Measurements from ENCODE around the gene COL6A2.

The COL6A2 gene

DNA sequence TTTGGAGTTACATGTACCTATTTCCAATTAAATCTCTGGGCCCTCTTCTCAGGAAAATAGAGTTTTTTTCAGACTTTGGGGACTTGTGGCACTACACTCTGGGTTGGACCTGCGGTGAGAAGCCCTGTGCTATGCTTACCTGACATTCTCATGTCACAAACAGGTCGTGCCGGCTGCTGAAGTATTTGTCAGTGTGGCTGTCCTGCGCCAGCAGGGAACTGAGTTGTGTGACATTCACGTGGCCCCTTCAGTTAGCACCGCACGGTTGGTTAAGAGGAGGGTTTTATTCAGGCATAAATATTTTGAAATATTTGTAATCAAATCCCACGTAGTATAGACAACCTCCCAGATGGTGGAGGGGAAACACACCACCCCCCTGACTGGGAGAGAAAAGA is 6.3 kb upstream of the COL6A2 start:
- DNase-seq (ENCODE audit: low spot score) = no peak
- H3K27ac ChIP-seq = peak overlapping the region; percentile 84 to 99
- TF ChIP-seq, protein P1, sequence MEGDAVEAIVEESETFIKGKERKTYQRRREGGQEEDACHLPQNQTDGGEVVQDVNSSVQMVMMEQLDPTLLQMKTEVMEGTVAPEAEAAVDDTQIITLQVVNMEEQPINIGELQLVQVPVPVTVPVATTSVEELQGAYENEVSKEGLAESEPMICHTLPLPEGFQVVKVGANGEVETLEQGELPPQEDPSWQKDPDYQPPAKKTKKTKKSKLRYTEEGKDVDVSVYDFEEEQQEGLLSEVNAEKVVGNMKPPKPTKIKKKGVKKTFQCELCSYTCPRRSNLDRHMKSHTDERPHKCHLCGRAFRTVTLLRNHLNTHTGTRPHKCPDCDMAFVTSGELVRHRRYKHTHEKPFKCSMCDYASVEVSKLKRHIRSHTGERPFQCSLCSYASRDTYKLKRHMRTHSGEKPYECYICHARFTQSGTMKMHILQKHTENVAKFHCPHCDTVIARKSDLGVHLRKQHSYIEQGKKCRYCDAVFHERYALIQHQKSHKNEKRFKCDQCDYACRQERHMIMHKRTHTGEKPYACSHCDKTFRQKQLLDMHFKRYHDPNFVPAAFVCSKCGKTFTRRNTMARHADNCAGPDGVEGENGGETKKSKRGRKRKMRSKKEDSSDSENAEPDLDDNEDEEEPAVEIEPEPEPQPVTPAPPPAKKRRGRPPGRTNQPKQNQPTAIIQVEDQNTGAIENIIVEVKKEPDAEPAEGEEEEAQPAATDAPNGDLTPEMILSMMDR (IDR thresholded peaks at IDR 0.05) = no peak
- peak overlapping the region; percentile 50 for H3K4me3 ChIP-seq

DNA sequence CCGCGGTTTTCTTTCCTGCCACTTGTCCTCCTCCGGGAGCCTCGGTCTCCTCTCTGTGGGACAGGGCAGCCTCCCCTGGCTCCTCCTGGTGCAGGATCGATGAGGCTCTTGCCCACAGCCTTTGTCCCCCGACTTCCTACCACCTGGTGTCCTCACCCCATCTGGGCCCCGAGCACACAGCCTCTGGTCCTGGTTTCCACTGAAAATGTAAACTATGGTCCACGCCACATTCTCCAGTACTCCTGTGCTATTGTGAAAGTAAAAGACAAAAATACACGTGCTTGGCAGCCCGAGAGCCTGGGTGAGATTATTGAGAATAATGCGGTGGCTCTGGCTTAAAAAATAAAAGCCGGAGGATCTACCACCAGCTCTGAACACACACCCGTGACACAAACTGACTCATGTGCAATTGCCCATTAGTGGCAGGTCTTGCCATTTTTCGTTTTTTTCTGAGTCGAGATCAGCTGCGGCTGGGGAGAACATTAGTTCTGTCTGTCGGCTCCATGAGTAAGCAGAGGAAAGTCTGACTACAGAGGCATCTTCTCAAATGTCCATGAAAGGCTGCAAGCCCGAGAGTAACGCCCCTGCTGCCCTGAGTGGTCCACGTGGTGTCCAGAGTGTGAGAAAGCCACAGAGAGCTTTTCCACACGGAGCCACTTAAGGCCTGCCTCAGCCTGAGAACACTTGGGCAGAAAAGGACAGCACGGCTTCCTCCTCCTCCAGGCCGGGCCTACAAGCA is 5.7 kb upstream of the COL6A2 start:
- peak; percentile 93 for DNase-seq (ENCODE audit: low spot score)
- peak overlapping the region; percentile 84 to 99 for H3K27ac ChIP-seq
- TF ChIP-seq, protein P1 (IDR thresholded peaks at IDR 0.05) = no peak
- H3K4me3 ChIP-seq = peak overlapping the region; percentile 50

DNA sequence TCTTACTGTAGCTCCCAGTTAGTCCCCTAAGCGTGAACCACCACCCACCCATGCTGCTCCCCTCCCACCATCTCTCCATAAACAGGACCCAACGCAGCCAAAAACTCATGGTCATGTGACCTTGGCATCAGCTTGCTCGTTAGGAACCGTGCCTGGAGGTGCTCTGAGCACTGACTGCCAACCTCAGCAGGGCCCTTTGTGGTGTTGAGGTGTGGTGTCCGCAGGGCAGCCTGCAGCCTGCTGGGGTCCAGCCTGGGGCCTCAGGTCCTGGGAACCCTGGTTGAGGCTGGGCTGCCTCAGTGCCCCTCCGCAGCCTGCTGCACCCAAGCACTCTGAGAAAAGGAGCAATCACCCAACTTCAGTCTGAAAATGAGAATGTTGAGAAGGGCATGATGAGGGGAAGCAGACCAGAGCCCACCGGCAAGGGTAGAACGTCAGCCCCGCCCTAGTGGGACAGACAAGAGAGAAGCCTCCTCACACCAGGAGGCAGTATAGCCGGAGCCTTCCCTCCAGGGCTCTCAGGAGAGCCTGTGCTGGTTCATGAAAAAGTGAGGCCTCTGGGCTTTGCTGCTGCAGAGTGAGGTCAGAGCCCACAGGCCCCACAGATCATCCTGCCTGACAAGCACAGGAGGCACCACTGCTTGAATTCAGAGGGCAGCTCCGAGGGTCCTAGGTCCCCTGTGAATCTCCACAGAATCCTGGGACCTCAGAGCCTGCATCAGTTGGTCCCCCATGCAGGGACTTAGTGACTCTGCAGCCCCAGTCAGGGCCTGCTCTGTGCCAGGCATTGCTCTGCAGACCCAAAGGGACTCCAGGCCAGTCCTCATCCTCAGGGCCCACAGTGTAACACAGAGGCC is 4.9 kb upstream of the COL6A2 start:
- H3K4me3 ChIP-seq = no peak overlapping the region
- peak overlapping the region; percentile 84 to 99 for H3K27ac ChIP-seq
- DNase-seq (ENCODE audit: low spot score) = no peak
- TF ChIP-seq, protein P1 (IDR thresholded peaks at IDR 0.05) = no peak

DNA sequence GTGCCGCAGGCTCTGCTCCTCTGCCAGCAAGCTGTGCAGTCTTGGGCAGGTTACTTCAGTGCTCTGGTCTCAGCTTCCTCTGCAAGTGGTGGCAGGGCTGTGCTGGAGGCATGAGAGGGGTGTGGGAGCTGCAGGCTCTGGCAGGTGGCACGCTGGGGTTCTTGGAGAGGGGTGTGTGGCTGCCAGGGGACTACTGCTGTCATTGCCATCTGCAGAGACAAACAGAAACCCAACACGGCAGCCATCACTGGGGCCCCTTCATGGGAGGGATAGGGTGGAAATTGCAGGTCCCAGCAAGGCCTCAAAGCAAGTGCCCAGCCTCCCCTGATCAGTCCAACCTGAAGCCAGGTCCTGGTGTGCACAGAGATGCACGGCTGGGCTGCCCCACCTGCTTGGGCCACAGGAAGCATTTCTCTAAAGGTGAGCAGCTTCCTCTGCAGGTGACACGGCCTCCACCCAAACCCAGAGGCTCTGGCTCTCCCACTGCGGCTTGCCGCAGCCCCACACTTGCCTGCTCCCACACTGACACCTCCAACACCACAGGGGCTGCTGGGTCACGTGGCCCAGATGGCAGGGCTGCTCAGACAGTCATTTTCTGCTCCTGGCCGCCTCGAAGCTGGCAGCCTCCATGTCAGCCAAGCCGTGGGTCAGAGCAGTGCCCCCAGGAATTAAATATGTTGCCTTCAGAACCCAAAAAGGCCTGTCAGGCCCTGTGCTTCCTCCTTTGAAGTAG is 4.1 kb upstream of the COL6A2 start:
- H3K27ac ChIP-seq = peak overlapping the region; percentile 84 to 99
- no peak overlapping the region for H3K4me3 ChIP-seq
- DNase-seq (ENCODE audit: low spot score) = peak; percentile 69
- TF ChIP-seq, protein P1 (IDR thresholded peaks at IDR 0.05) = no peak

DNA sequence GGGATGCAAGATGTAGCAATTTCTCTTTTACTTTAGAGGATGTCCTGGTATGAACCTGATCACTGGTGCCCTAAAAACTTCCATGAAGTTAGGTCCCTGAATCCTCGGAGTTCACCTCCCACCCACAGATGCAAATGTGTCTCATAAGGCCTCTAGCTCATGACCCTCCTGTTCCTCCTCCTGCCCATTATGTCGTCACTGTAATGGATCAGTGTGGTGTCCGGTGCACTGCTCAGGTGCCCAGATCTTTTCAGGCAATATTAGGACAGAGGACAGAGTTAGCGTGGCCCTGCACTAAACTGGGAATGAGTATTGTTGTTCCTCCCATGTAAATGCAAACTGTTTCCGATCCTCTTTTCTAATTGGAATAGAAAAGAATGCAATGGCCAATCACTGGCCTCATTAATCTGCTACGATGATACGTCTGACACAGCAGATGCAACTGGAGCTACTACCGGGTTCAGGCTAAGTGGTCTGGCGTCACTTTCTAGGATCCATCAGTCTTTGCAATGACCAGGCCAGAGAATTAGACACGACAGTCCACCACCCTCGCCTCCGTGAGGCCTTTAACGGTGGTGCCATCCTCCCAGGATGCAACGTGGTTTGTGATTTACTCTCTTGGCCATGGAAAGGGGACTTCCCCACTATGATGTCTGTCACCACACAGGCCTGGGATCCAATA is 3.4 kb upstream of the COL6A2 start:
- TF ChIP-seq, protein P1 (IDR thresholded peaks at IDR 0.05) = no peak
- peak overlapping the region; percentile 84 to 99 for H3K27ac ChIP-seq
- DNase-seq (ENCODE audit: low spot score) = peak; percentile 43

DNA sequence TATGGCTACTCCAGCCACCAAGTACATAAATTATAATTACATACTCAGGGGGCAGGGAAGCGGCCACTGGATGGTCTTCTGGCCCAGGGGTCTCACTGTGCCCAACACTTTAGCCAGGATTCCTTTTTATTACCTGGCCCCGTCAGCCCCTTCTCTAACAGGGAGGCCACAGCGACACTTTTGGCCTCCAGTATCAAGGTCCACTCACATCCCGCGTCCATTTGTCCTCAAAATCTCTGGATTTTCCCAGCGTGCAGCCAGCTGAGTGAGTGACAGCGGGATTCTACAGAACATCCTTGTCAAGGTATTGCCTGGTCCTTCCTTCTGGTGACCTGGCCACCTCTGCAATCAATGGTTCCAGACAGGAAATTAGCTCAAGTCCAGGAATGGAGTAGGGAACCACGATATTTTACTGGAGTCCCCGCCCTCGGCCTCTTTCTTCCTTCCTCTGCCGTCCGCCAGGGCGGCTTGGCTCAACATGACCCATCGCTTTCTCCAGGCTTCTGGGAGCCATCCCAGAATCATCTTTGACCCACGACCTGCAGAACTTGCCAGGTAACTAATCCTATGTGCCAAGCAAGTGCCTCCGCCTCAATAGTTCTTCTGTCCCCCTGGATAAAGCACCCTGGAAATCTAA is 2.7 kb upstream of the COL6A2 start:
- TF ChIP-seq, protein P1 (IDR thresholded peaks at IDR 0.05) = no peak
- peak; percentile 67 for DNase-seq (ENCODE audit: low spot score)
- no peak overlapping the region for H3K4me3 ChIP-seq
- peak overlapping the region; percentile 16 to 99 for H3K27ac ChIP-seq

More for the DNA sequence above, 3.4 kb upstream of the COL6A2 start:
- no peak overlapping the region for H3K4me3 ChIP-seq

Data from coronary artery (tissue), 2 donors.